NB4 (cell line): ENCODE measurements around the gene LYPD1.

Experiments
- DNase-seq: peaks from one replicate; pipeline ENCODE4 v3.0.0; 2010; ENCODE audit warnings: low read depth
- H3K4me3 ChIP-seq: one replicate; pipeline ENCODE4 v1.5.1; 2011; ENCODE audit warnings: mild to moderate bottlenecking, low read depth, low read length, moderate library complexity
- CTCF ChIP-seq: IDR thresholded peaks from one replicate; pipeline ENCODE4 v1.5.1; 2012; ENCODE audit warnings: low read depth, low read length
- MYC ChIP-seq: IDR thresholded peaks from 2 replicates; pipeline ENCODE4 v1.6.1; 2011; ENCODE audit warnings: low read depth, low read length
- POLR2A ChIP-seq: IDR thresholded peaks from 2 replicates; pipeline ENCODE4 v1.6.1; 2011; ENCODE audit warnings: mild to moderate bottlenecking; ENCODE audit not compliant: insufficient read length; ENCODE audit errors: extremely low read depth
- TF ChIP-seq, protein P1 (sequence below): IDR thresholded peaks from 2 replicates; pipeline ENCODE4 v1.6.1; 2011; ENCODE audit warnings: low read depth, low read length

LYPD1 gene

GRCh38 chr2:132669908-132670495, at the start of gene LYPD1:
Gene LYPD1, minus strand, starts transcription at chr2:132670205. Its CDS starts 273 bp downstream, at chr2:132669932.
- no peak for DNase-seq
- TF ChIP-seq CTCF (no peak), MYC (no peak), POLR2A (no peak)
- TF ChIP-seq, protein P1, sequence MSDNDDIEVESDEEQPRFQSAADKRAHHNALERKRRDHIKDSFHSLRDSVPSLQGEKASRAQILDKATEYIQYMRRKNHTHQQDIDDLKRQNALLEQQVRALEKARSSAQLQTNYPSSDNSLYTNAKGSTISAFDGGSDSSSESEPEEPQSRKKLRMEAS: no peak

GRCh38 chr2:132719480-132719879, 49.5 kb upstream of the LYPD1 start:
- TF ChIP-seq POLR2A: no peak
- TF ChIP-seq CTCF: no peak
- no peak for TF ChIP-seq MYC
- TF ChIP-seq, protein P1: no peak
- DNase-seq: no peak
- H3K4me3 ChIP-seq: no peak overlapping the region

More at GRCh38 chr2:132669908-132670495, at the start of gene LYPD1:
- H3K4me3 ChIP-seq: no peak within 1 kb of the TSS

DNA sequence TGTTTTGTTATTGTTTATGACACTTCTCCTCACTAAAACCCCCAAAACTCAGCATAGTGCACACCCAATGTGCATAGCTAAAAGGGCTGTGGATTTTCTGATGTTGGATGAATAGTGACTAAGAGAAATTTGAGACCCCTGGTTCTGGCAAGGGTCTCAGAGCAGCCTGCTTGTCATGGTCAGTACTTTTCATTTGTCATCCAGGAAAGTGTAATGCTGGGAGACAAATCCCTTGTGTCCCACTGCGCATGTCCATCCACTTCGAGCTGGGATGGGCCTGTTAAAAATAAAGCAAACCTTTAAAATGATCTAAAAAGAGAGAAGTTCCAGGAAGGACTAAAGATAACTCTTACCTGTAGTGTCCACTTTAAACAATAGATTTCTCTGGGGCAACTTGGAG, 46.9 kb upstream of the LYPD1 start:
- no peak for DNase-seq
- no peak overlapping the region for H3K4me3 ChIP-seq
- TF ChIP-seq, protein P1: no peak
- TF ChIP-seq POLR2A (no peak), CTCF (no peak), MYC (no peak)

DNA sequence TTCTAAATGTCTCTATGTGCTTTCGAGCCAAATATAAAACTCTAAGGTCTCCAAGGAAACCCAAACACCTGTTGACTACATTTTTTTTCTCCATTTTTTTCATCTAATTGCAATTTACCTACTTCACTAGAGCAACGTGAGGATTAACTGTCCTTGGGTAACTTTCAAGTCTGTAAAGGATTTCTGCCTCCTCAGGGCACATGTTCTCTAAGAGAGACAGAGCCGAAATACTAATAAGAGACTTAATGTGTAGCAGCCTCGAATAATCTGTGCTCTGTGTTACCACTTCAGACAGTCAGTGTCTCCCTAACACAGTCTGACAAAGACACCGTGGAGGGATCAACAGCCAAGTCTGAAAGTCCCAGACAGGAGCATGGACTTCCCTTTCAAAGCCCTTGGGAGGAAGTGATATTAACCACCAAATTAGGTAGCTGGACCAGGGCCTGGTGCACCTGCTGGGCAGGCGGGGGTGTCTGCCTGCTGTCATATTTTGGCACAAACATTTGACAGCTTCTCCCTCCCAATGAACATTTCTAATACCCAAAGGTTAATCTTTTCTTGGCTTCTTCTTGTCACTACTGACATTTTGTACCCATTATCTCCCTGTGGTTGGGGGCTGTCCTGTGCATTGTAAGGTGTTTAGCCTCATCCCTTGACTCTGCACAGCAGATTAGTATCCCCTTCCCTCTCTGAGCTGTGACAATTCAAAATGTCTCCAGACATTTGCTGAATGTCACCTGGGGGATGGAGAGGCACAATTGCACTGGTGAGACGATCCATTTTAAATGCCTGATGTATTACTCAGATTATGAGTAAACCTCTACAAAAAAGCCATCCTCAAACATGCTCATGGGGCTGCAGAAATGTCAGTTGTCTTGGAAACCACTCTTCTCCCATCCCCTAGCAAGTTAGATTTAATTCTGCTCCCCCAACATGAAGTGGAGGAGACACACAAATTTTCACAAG, 45.7 kb upstream of the LYPD1 start:
- DNase-seq: peak; percentile 7
- no peak for TF ChIP-seq CTCF
- TF ChIP-seq, protein P1: no peak
- no peak for TF ChIP-seq MYC
- no peak for TF ChIP-seq POLR2A

DNA sequence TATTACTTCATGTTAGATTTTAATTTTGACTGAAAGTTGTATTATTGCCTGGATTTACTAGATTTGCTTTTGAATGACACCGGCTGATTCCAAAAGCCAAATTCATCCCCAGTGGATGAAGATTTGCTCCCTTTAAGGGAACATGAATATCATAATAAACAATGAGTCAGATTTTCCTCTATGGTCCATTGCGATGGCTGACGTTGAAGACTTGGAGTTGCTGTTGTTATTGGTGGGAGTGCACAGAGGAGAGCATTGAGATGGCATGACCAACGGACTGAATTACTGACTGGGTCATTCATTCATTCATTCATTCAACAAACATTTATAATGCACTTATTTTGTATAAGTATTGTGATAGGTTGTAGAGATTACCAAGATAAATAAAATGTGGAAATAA, 33.4 kb upstream of the LYPD1 start:
- H3K4me3 ChIP-seq: no peak overlapping the region
- TF ChIP-seq, protein P1: no peak
- TF ChIP-seq CTCF: no peak
- no peak for TF ChIP-seq MYC
- no peak for TF ChIP-seq POLR2A
- no peak for DNase-seq

More for the DNA sequence above, 45.7 kb upstream of the LYPD1 start:
- H3K4me3 ChIP-seq: no peak overlapping the region
